Keratinocyte (primary cell): ENCODE measurements around the gene ARL17A.
"Not testable (repeated sequence)": the region's sequence is repeated elsewhere in the genome, so short reads cannot be mapped to it uniquely, and the experiment has no call there.

Source experiments
- EZH2 ChIP-seq: IDR thresholded peaks from one replicate; pipeline ENCODE4 v1.6.1; 2012; ENCODE audit warnings: inconsistent platforms, mild to moderate bottlenecking, low read length, moderate library complexity
- TF ChIP-seq, protein P1 (sequence below), 3 experiments: IDR thresholded peaks in 1 of 3; conservative IDR thresholded peaks in 1 of 3; optimal IDR thresholded peaks in 1 of 3; 2 replicates in 2 of 3; 3 replicates in 1 of 3; pipeline versions ENCODE3 to v1.5.1; 2011; ENCODE audit warnings: low read length in 3 of 3, mild to moderate bottlenecking in 3 of 3, moderate library complexity in 2 of 3, control low read depth in 1 of 3, inconsistent platforms in 1 of 3; ENCODE audit not compliant: insufficient read depth in 2 of 3; ENCODE audit errors: extremely low read depth in 1 of 3

DNA sequence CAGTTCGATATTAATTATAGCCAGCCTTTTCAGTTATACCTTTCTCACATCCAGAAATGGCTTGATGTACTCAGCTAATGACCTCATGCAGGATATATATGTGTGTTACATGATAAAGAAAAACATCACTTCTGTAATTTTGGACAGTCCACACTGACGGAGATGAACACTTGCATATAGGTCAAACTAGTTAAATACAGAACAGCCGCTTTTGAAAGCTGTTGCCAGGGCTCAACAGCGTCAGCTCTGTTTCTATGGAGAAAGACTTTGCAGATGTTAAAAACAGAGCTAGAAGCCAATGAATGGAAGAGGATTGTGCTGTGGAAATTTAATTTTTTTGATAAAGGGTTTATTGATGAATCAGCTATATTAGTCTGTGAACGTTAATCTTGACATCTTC lies 111.9 kb downstream of the ARL17A start:
- TF ChIP-seq, protein P1, sequence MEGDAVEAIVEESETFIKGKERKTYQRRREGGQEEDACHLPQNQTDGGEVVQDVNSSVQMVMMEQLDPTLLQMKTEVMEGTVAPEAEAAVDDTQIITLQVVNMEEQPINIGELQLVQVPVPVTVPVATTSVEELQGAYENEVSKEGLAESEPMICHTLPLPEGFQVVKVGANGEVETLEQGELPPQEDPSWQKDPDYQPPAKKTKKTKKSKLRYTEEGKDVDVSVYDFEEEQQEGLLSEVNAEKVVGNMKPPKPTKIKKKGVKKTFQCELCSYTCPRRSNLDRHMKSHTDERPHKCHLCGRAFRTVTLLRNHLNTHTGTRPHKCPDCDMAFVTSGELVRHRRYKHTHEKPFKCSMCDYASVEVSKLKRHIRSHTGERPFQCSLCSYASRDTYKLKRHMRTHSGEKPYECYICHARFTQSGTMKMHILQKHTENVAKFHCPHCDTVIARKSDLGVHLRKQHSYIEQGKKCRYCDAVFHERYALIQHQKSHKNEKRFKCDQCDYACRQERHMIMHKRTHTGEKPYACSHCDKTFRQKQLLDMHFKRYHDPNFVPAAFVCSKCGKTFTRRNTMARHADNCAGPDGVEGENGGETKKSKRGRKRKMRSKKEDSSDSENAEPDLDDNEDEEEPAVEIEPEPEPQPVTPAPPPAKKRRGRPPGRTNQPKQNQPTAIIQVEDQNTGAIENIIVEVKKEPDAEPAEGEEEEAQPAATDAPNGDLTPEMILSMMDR (optimal IDR thresholded peaks at IDR 0.05 in 1 of 3, IDR thresholded peaks at IDR 0.05 in 1 of 3, conservative IDR thresholded peaks at IDR 0.05 in 1 of 3; ENCODE audit: extremely low read depth in 1 of 3, insufficient read depth in 2 of 3, low read length in 3 of 3): not testable (repeated sequence)
- TF ChIP-seq EZH2: not testable (repeated sequence)
